Measurements from ENCODE around the gene DIMT1. TPM values are rescaled to one million over a fixed set of nuclear protein-coding genes. Genes with fewer than 3 reads are reported as not detected.
A peak's percentile ranks its signal among the peaks of the same experiment; 100 is the strongest.

Gene DIMT1
- total and polyA plus RNA-seq, 9 donors: 18.7 to 26.3 (median 22.8) TPM

- Histone ChIP-seq H3K4me1 (ENCODE audit: control insufficient read depth, insufficient read depth, low read length) (no peaks in the 10 kb centered on the region), H3K4me3 (ENCODE audit: low read length) (no peak overlapping the region), H3K36me3 (ENCODE audit: control insufficient read depth, insufficient read depth, low read length) (no peaks in the 10 kb centered on the region), H3K27ac (ENCODE audit: low read length) (no peak overlapping the region), H3K9me3 (replicated peaks; ENCODE audit: control insufficient read depth, low read depth, low read length) (no peaks in the 10 kb centered on the region), H3K27me3 (ENCODE audit: control insufficient read depth, insufficient read depth, low read length) (no peaks in the 10 kb centered on the region)
- WGBS (ENCODE audit: insufficient coverage): no CpG with 5 or more reads among the region's 4 CpGs
- no peak for DNase-seq
Observed at GRCh38 chr5:62418462-62419076, 14.9 kb upstream of the DIMT1 start.

- Histone ChIP-seq H3K9me3 (replicated peaks; ENCODE audit: control insufficient read depth, low read depth, low read length) (no peaks in the 10 kb centered on the region), H3K27me3 (ENCODE audit: control insufficient read depth, insufficient read depth, low read length) (no peaks in the 10 kb centered on the region), H3K36me3 (ENCODE audit: control insufficient read depth, insufficient read depth, low read length) (no peaks in the 10 kb centered on the region), H3K4me3 (ENCODE audit: low read length) (peak overlapping the region; percentile 99), H3K4me1 (ENCODE audit: control insufficient read depth, insufficient read depth, low read length) (peaks cover 4% of the 10 kb centered on the region), H3K27ac (ENCODE audit: low read length) (no peak overlapping the region)
- no CpG with 5 or more reads among the region's 3 CpGs for WGBS (ENCODE audit: insufficient coverage)
- no peak for DNase-seq
Observed at GRCh38 chr5:62413711-62414110, 10.0 kb upstream of the DIMT1 start.

- Histone ChIP-seq H3K27ac (ENCODE audit: low read length) (peak within 1 kb of the TSS; percentile 88), H3K4me3 (ENCODE audit: low read length) (peak within 1 kb of the TSS; percentile 99), H3K9me3 (replicated peaks; ENCODE audit: control insufficient read depth, low read depth, low read length) (no peaks in the 10 kb centered on the region), H3K27me3 (ENCODE audit: control insufficient read depth, insufficient read depth, low read length) (no peaks in the 10 kb centered on the region), H3K4me1 (ENCODE audit: control insufficient read depth, insufficient read depth, low read length) (peaks cover 4% of the 10 kb centered on the region), H3K36me3 (ENCODE audit: control insufficient read depth, insufficient read depth, low read length) (no peaks in the 10 kb centered on the region)
- DNase-seq: peak; percentile 100
- 0% methylated on average over 63 of the region's 66 CpGs for WGBS (ENCODE audit: insufficient coverage)
Observed at GRCh38 chr5:62412549-62413329, 9.0 kb upstream of the DIMT1 start, which contains the start of gene IPO11. TSS of gene IPO11 (plus strand) at chr5:62412763. CDS start at chr5:62437280, 24,517 bp downstream.

GRCh38 chr5:62395210-62395950, 8.3 kb downstream of the DIMT1 start:
- Histone ChIP-seq H3K27me3 (ENCODE audit: control insufficient read depth, insufficient read depth, low read length) (no peaks in the 10 kb centered on the region), H3K4me3 (ENCODE audit: low read length) (no peak overlapping the region), H3K9me3 (replicated peaks; ENCODE audit: control insufficient read depth, low read depth, low read length) (no peaks in the 10 kb centered on the region), H3K36me3 (ENCODE audit: control insufficient read depth, insufficient read depth, low read length) (peaks cover 32% of the 10 kb centered on the region), H3K27ac (ENCODE audit: low read length) (no peak overlapping the region), H3K4me1 (ENCODE audit: control insufficient read depth, insufficient read depth, low read length) (no peaks in the 10 kb centered on the region)
- 90% methylated on average over 2 of the region's 5 CpGs for WGBS (ENCODE audit: insufficient coverage)
- DNase-seq: no peak

GRCh38 chr5:62386824-62387223, 16.9 kb downstream of the DIMT1 start:
- H3K4me3 ChIP-seq (ENCODE audit: low read length): no peak overlapping the region
- peaks cover 24% of the 10 kb centered on the region for H3K36me3 ChIP-seq (ENCODE audit: control insufficient read depth, insufficient read depth, low read length)
- H3K27ac ChIP-seq (ENCODE audit: low read length): no peak overlapping the region
- H3K27me3 ChIP-seq (ENCODE audit: control insufficient read depth, insufficient read depth, low read length): no peaks in the 10 kb centered on the region
- no peak for DNase-seq
- H3K4me1 ChIP-seq (ENCODE audit: control insufficient read depth, insufficient read depth, low read length): no peaks in the 10 kb centered on the region
- no peaks in the 10 kb centered on the region for H3K9me3 ChIP-seq (replicated peaks; ENCODE audit: control insufficient read depth, low read depth, low read length)

- WGBS (ENCODE audit: insufficient coverage): no CpG with 5 or more reads among the region's 2 CpGs
- Histone ChIP-seq H3K4me3 (ENCODE audit: low read length) (no peak overlapping the region), H3K27ac (ENCODE audit: low read length) (no peak overlapping the region), H3K36me3 (ENCODE audit: control insufficient read depth, insufficient read depth, low read length) (peaks cover 29% of the 10 kb centered on the region), H3K4me1 (ENCODE audit: control insufficient read depth, insufficient read depth, low read length) (no peaks in the 10 kb centered on the region), H3K27me3 (ENCODE audit: control insufficient read depth, insufficient read depth, low read length) (no peaks in the 10 kb centered on the region), H3K9me3 (replicated peaks; ENCODE audit: control insufficient read depth, low read depth, low read length) (no peaks in the 10 kb centered on the region)
- no peak for DNase-seq
Observed at GRCh38 chr5:62385816-62386400, 17.8 kb downstream of the DIMT1 start.

GRCh38 chr5:62385131-62385530, 18.6 kb downstream of the DIMT1 start:
- no peak for DNase-seq
- no peak overlapping the region for H3K27ac ChIP-seq (ENCODE audit: low read length)
- 80% methylated on average over 1 of the region's 4 CpGs for WGBS (ENCODE audit: insufficient coverage)

GRCh38 chr5:62376064-62376463, 27.6 kb downstream of the DIMT1 start:
- Histone ChIP-seq H3K27ac (ENCODE audit: low read length) (no peak overlapping the region), H3K4me3 (ENCODE audit: low read length) (no peak overlapping the region), H3K9me3 (replicated peaks; ENCODE audit: control insufficient read depth, low read depth, low read length) (no peaks in the 10 kb centered on the region), H3K36me3 (ENCODE audit: control insufficient read depth, insufficient read depth, low read length) (peaks cover 31% of the 10 kb centered on the region), H3K27me3 (ENCODE audit: control insufficient read depth, insufficient read depth, low read length) (no peaks in the 10 kb centered on the region), H3K4me1 (ENCODE audit: control insufficient read depth, insufficient read depth, low read length) (no peaks in the 10 kb centered on the region)
- 100% methylated on average over 1 of the region's 3 CpGs for WGBS (ENCODE audit: insufficient coverage)
- no peak for DNase-seq

More at GRCh38 chr5:62385131-62385530, 18.6 kb downstream of the DIMT1 start:
- Histone ChIP-seq H3K36me3 (ENCODE audit: control insufficient read depth, insufficient read depth, low read length) (peaks cover 26% of the 10 kb centered on the region), H3K27me3 (ENCODE audit: control insufficient read depth, insufficient read depth, low read length) (no peaks in the 10 kb centered on the region), H3K4me3 (ENCODE audit: low read length) (no peak overlapping the region), H3K9me3 (replicated peaks; ENCODE audit: control insufficient read depth, low read depth, low read length) (no peaks in the 10 kb centered on the region), H3K4me1 (ENCODE audit: control insufficient read depth, insufficient read depth, low read length) (no peaks in the 10 kb centered on the region)

GRCh38 chr5:62375627-62376026, 28.1 kb downstream of the DIMT1 start:
- no peak for DNase-seq
- Histone ChIP-seq H3K27ac (ENCODE audit: low read length) (no peak overlapping the region), H3K36me3 (ENCODE audit: control insufficient read depth, insufficient read depth, low read length) (peaks cover 32% of the 10 kb centered on the region), H3K4me1 (ENCODE audit: control insufficient read depth, insufficient read depth, low read length) (no peaks in the 10 kb centered on the region), H3K9me3 (replicated peaks; ENCODE audit: control insufficient read depth, low read depth, low read length) (no peaks in the 10 kb centered on the region), H3K4me3 (ENCODE audit: low read length) (no peak overlapping the region), H3K27me3 (ENCODE audit: control insufficient read depth, insufficient read depth, low read length) (no peaks in the 10 kb centered on the region)

- no peaks in the 10 kb centered on the region for H3K27me3 ChIP-seq (ENCODE audit: control insufficient read depth, insufficient read depth, low read length)
- WGBS (ENCODE audit: insufficient coverage): no CpG with 5 or more reads among the region's 1 CpG
- peaks cover 30% of the 10 kb centered on the region for H3K36me3 ChIP-seq (ENCODE audit: control insufficient read depth, insufficient read depth, low read length)
- no peak for DNase-seq
- H3K9me3 ChIP-seq (replicated peaks; ENCODE audit: control insufficient read depth, low read depth, low read length): no peaks in the 10 kb centered on the region
- H3K4me1 ChIP-seq (ENCODE audit: control insufficient read depth, insufficient read depth, low read length): no peaks in the 10 kb centered on the region
- no peak overlapping the region for H3K4me3 ChIP-seq (ENCODE audit: low read length)
- no peak overlapping the region for H3K27ac ChIP-seq (ENCODE audit: low read length)
Observed at GRCh38 chr5:62374090-62374489, 29.6 kb downstream of the DIMT1 start.

Data from muscle of leg (tissue), 11 donors.